ENCODE measurements around the gene S100A1. TPM values are rescaled to one million over a fixed set of nuclear protein-coding genes. Genes with fewer than 3 reads are reported as not detected.
"Not testable (repeated sequence)": the region's sequence is repeated elsewhere in the genome, so short reads cannot be mapped to it uniquely, and the experiment has no call there.

S100A1 gene
- total RNA-seq, 1 donor from 2014 or later, result 2,267 TPM

GRCh38 chr1:153646672-153647345 is 18.6 kb downstream of the S100A1 start:
- intact Hi-C loops (cut with DNase I), result no loop called here

GRCh38 chr1:153647346-153647714 is 19.1 kb downstream of the S100A1 start:
- intact Hi-C loops (cut with DNase I), result no loop called here
- DNase-seq (no peak), ATAC-seq (ENCODE audit: poor library complexity) (peak; percentile 9)

More at GRCh38 chr1:153646672-153647345, 18.6 kb downstream of the S100A1 start:
- peak; percentile 14 for ATAC-seq (ENCODE audit: poor library complexity)
- no peak for DNase-seq

GRCh38 chr1:153648000-153648643 is 19.9 kb downstream of the S100A1 start:
- ATAC-seq (ENCODE audit: poor library complexity) (no peak), DNase-seq (peak; percentile 10)
- intact Hi-C loops (cut with DNase I), result no loop called here

- DNase-seq (peak; percentile 22), ATAC-seq (ENCODE audit: poor library complexity) (peak; percentile 1)
- intact Hi-C loops (cut with DNase I), result no loop called here
Measured at GRCh38 chr1:153649137-153649862, 21.1 kb downstream of the S100A1 start.

- intact Hi-C loops (cut with DNase I), result no loop called here
- ATAC-seq (ENCODE audit: poor library complexity) (peak; percentile 84), DNase-seq (peak; percentile 83)
Measured at GRCh38 chr1:153649863-153650235, 21.6 kb downstream of the S100A1 start.

- intact Hi-C loops (cut with DNase I), result no loop called here
- ATAC-seq (ENCODE audit: poor library complexity) (no peak), DNase-seq (no peak)
Measured at GRCh38 chr1:153651771-153652170, 23.5 kb downstream of the S100A1 start.

- ATAC-seq (ENCODE audit: poor library complexity), result no peak
- DNase-seq, result no peak
- intact Hi-C loops (cut with DNase I), result no loop called here
Measured at GRCh38 chr1:153652805-153653500, 24.7 kb downstream of the S100A1 start.

- ATAC-seq (ENCODE audit: poor library complexity), result no peak
- no peak for DNase-seq
- intact Hi-C loops (cut with DNase I), result no loop called here
Measured at GRCh38 chr1:153655333-153655732, 27.1 kb downstream of the S100A1 start.

GRCh38 chr1:153658400-153659174 is 30.4 kb downstream of the S100A1 start, which contains the start of gene SNAPIN:
Gene SNAPIN, plus strand, starts transcription at chr1:153658703. Its CDS starts 41 bp downstream, at chr1:153658744.
- DNase-seq (peak; percentile 95), ATAC-seq (ENCODE audit: poor library complexity) (peak; percentile 98)
- intact Hi-C loops (cut with DNase I), result no loop called here

- ATAC-seq (ENCODE audit: poor library complexity) (no peak), DNase-seq (no peak)
Measured at GRCh38 chr1:153659175-153659534, 30.9 kb downstream of the S100A1 start.

GRCh38 chr1:153659656-153660055 is 31.4 kb downstream of the S100A1 start:
- ATAC-seq (ENCODE audit: poor library complexity), result no peak
- no peak for DNase-seq
- intact Hi-C loops (cut with DNase I), result loop anchor here (10.0 kb wide), 1 partner anchor 85 kb away; no protein-coding TSS in a partner anchor

More at GRCh38 chr1:153659175-153659534, 30.9 kb downstream of the S100A1 start:
- intact Hi-C loops (cut with DNase I), result no loop called here

GRCh38 chr1:153661111-153661708 is 33.0 kb downstream of the S100A1 start:
- intact Hi-C loops (cut with DNase I), result loop anchor here (10.0 kb wide), 1 partner anchor 86 kb away; no protein-coding TSS in a partner anchor
- DNase-seq, result no peak
- ATAC-seq (ENCODE audit: poor library complexity), result no peak

- ATAC-seq (ENCODE audit: poor library complexity) (no peak), DNase-seq (no peak)
- intact Hi-C loops (cut with DNase I), result loop anchor here (10.0 kb wide), 1 partner anchor 87 kb away; no protein-coding TSS in a partner anchor
Measured at GRCh38 chr1:153662269-153662668, 34.0 kb downstream of the S100A1 start.

- ATAC-seq (ENCODE audit: poor library complexity) (no peak), DNase-seq (no peak)
- intact Hi-C loops (cut with DNase I), result loop anchor here (10.0 kb wide), 1 partner anchor 88 kb away; no protein-coding TSS in a partner anchor
Measured at GRCh38 chr1:153663211-153663610, 35.0 kb downstream of the S100A1 start.

- DNase-seq (no peak), ATAC-seq (ENCODE audit: poor library complexity) (no peak)
- intact Hi-C loops (cut with DNase I), result loop anchor here (10.0 kb wide), 1 partner anchor 93 kb away; no protein-coding TSS in a partner anchor
Measured at GRCh38 chr1:153667439-153667838, 39.2 kb downstream of the S100A1 start.

GRCh38 chr1:153668672-153669071 is 40.4 kb downstream of the S100A1 start:
- ATAC-seq (ENCODE audit: poor library complexity), result not testable (repeated sequence)
- intact Hi-C loops (cut with DNase I), result loop anchor here (10.0 kb wide), 1 partner anchor 94 kb away; no protein-coding TSS in a partner anchor
- peak; percentile 26 for DNase-seq

GRCh38 chr1:153669606-153670005 is 41.4 kb downstream of the S100A1 start:
- intact Hi-C loops (cut with DNase I), result loop anchor here (10.0 kb wide), 1 partner anchor 95 kb away; no protein-coding TSS in a partner anchor
- ATAC-seq (ENCODE audit: poor library complexity) (no peak), DNase-seq (peak; percentile 6)
